Measurements from ENCODE around the gene GIPC2.
"Not testable (repeated sequence)": the region's sequence is repeated elsewhere in the genome, so short reads cannot be mapped to it uniquely, and the experiment has no call there.

Gene GIPC2

GRCh38 chr1:78064886-78065285 is 19.1 kb downstream of the GIPC2 start:
- DNase-seq (ENCODE audit: low read depth in 1 of 2, low spot score in 1 of 2) = not testable (repeated sequence)

GRCh38 chr1:78068681-78069283 is 23.0 kb downstream of the GIPC2 start:
- DNase-seq (ENCODE audit: low read depth in 1 of 2, low spot score in 1 of 2) = no peak

GRCh38 chr1:78069784-78070183 is 24.0 kb downstream of the GIPC2 start:
- DNase-seq (ENCODE audit: low read depth in 1 of 2, low spot score in 1 of 2) = no peak

GRCh38 chr1:78070210-78070609 is 24.4 kb downstream of the GIPC2 start:
- no peak for DNase-seq (ENCODE audit: low read depth in 1 of 2, low spot score in 1 of 2)

GRCh38 chr1:78070758-78071157 is 25.0 kb downstream of the GIPC2 start:
- no peak for DNase-seq (ENCODE audit: low read depth in 1 of 2, low spot score in 1 of 2)

- no peak for DNase-seq (ENCODE audit: low read depth in 1 of 2, low spot score in 1 of 2)
Measured at GRCh38 chr1:78071696-78072095, 25.9 kb downstream of the GIPC2 start.

- no peak for DNase-seq (ENCODE audit: low read depth in 1 of 2, low spot score in 1 of 2)
Measured at GRCh38 chr1:78072216-78072615, 26.4 kb downstream of the GIPC2 start.

GRCh38 chr1:78073441-78073840 is 27.7 kb downstream of the GIPC2 start:
- no peak for DNase-seq (ENCODE audit: low read depth in 1 of 2, low spot score in 1 of 2)

GRCh38 chr1:78075621-78076020 is 29.9 kb downstream of the GIPC2 start:
- no peak for DNase-seq (ENCODE audit: low read depth in 1 of 2, low spot score in 1 of 2)

- no peak for DNase-seq (ENCODE audit: low read depth in 1 of 2, low spot score in 1 of 2)
Measured at GRCh38 chr1:78078358-78078757, 32.6 kb downstream of the GIPC2 start.

GRCh38 chr1:78079580-78079979 is 33.8 kb downstream of the GIPC2 start:
- DNase-seq (ENCODE audit: low read depth in 1 of 2, low spot score in 1 of 2) = no peak

- no peak for DNase-seq (ENCODE audit: low read depth in 1 of 2, low spot score in 1 of 2)
Measured at GRCh38 chr1:78080767-78081166, 35.0 kb downstream of the GIPC2 start.

GRCh38 chr1:78081980-78082860 is 36.5 kb downstream of the GIPC2 start:
- DNase-seq (ENCODE audit: low read depth in 1 of 2, low spot score in 1 of 2) = no peak

GRCh38 chr1:78084639-78085038 is 38.9 kb downstream of the GIPC2 start:
- DNase-seq (ENCODE audit: low read depth in 1 of 2, low spot score in 1 of 2) = not testable (repeated sequence)

- no peak for DNase-seq (ENCODE audit: low read depth in 1 of 2, low spot score in 1 of 2)
Measured at GRCh38 chr1:78086697-78087096, 40.9 kb downstream of the GIPC2 start.

- no peak for DNase-seq (ENCODE audit: low read depth in 1 of 2, low spot score in 1 of 2)
Measured at GRCh38 chr1:78088015-78088414, 42.2 kb downstream of the GIPC2 start.

GRCh38 chr1:78088486-78088885 is 42.7 kb downstream of the GIPC2 start:
- no peak for DNase-seq (ENCODE audit: low read depth in 1 of 2, low spot score in 1 of 2)

GRCh38 chr1:78089010-78089409 is 43.2 kb downstream of the GIPC2 start:
- no peak for DNase-seq (ENCODE audit: low read depth in 1 of 2, low spot score in 1 of 2)

GRCh38 chr1:78090472-78091133 is 44.8 kb downstream of the GIPC2 start:
- no peak for DNase-seq (ENCODE audit: low read depth in 1 of 2, low spot score in 1 of 2)

GRCh38 chr1:78091215-78091813 is 45.5 kb downstream of the GIPC2 start:
- DNase-seq (ENCODE audit: low read depth in 1 of 2, low spot score in 1 of 2) = no peak

- no peak for DNase-seq (ENCODE audit: low read depth in 1 of 2, low spot score in 1 of 2)
Measured at GRCh38 chr1:78091886-78092285, 46.1 kb downstream of the GIPC2 start.

- DNase-seq (ENCODE audit: low read depth in 1 of 2, low spot score in 1 of 2) = no peak
Measured at GRCh38 chr1:78092643-78093042, 46.9 kb downstream of the GIPC2 start.
